GM18505 (cell line): ENCODE results near the gene OSBPL2.

Experiments used
- ATAC-seq: cut with Tn5 transposase; IDR thresholded peaks from one replicate; pipeline ENCODE4 v1.9.1; 2021; ENCODE audit not compliant: unreplicated experiment
- POLR2A ChIP-seq: IDR thresholded peaks from 4 replicates; pipeline ENCODE4 v1.6.1; 2011; ENCODE audit warnings: borderline replicate concordance; ENCODE audit not compliant: insufficient read depth, insufficient read length; ENCODE audit errors: extremely low read depth

Gene OSBPL2

DNA sequence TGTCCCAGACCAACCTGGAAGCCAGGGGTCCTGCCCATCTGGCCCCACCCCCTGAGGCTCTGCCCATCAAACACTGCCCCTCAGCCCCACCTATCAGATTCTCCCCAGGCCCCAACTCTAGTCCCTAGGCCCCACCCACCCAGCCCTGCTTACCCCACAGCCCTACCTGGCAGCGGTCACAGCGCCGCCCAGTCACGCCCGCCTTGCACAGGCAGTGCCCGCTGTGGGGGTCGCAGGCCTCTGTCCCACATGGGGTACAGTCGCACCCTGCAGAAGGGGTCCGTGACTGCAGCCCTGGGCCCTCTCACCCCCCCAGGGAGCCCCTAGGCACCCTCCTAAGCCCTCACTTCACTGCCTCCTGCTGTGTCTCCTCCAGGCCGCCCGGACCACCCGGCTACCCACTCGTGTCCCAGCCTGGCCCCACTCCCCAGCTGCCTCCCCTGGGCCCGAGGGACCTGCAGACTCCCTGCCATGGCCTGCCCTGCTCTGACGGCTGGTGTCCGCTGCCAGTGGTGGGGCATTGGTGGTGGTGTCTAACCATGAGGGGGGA is 84.2 kb downstream of the OSBPL2 start:
- TF ChIP-seq POLR2A: no peak
- no peak for ATAC-seq

DNA sequence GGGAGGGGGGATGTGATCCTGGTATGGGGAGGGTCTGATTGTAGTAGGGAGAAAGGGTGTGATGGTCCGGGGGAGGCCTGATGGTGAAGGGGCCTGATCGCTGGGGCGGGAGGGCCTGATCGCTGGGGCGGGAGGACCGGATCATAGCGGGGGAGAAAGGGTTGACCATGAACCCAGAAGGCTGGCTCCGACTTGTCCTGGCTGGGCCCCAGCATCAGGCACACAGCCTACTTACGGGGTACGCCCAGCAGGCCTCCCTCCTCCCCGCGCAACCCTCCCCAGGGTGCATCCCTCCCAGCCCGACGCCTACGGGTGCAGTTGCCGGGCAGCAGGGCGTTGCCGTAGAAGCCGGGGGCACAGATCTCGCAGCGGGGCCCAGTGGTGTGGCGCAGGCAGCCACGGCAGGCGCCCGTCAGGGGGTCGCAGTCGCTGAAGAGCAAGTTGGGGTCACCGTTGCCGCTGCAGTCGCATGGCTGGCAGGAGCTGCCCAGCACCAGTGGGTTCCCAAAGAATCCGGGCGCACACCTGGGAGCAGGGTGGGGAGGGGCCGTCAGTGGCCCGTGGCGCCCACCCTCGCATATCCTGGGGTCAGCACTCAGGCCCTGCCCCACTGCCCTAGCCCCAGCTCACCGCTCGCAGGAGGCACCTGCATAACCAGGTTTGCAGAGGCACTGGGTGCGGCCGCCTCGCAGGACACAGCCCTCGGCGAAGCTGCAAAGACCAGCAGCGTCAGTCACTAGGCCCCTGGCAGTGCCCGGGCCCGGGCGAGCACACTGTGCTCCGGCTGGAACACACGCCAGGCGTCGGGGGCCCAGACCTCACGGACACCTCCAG is 85.0 kb downstream of the OSBPL2 start:
- ATAC-seq: no peak

DNA sequence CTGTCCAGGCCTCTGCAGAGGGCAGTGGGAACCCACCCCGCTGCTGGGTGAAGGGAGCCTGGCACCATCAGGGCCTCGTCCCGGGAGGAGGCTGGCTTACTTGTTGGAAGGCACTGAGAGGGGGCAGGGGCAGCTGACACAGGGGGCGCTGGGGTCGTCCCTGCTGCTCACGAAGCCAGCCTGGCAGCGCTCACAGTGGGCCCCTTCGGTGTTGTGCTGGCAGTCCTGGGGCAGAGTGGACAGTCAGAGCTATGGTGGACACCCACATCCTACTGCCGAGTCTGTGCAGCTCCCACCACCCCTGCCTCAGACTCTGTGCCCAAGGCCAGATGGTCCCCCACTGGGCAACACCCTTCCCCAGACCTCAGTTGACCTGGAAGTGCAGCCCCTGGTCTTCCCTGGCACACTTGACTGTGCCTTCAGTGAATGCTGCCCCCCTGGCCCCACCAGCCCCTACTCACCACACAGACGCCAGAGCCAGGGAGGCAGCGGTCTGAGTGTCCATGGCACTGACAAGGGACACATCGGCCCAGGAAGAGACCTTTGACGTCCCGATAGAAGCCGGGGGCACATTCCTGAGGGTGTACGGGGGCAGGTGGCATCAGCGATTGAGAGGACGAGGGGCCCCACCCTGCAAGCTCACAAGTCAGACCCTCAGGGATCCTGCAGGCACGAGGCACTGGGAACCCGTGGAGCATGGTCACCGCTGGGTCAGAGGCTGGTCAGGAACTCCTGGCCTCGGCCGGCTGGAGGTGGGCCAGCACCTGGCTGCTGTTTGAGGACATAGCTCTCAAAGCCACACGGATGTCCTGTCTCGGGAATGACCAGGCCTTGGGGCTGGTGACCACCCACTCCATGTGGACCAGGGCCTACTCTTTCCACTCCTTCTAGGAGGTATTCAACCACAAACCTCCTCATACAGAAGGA is 85.9 kb downstream of the OSBPL2 start:
- no peak for TF ChIP-seq POLR2A

More for the DNA sequence above, 85.0 kb downstream of the OSBPL2 start:
- TF ChIP-seq POLR2A: no peak

DNA sequence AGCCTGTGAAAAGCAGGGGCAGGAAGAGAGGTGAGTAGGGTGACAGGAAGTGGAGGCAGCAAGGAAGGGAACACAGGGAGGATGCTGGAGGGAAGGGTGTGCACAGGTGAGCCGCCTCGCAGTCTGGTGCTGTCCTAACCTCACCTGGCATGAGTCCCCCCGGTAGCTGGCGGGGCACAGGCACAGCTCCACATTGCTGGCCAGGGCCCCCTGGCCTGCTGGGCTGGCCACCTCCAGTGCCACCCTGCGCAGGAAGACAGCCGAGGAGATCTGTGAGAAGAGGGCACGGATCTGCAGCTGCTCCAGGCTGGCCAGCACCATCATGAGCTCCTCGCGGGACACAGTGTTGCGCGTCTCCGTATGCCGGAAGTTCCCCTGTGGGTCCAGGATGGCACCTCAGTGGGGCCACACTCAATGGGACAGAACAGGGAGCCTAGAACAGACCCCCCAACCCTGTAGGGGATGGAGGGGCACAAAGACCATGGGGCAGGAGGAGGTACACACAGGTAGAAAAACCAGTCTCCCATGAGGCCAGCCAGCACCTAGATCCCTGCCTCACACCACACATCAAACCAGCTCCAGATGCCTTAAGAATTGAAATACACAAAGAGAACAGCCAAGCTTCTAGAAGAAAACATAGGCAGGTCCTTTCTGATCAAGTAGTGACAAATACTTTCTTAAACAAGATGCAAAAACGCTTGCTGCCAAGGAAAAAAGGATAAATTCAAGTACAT is 87.0 kb downstream of the OSBPL2 start:
- no peak for TF ChIP-seq POLR2A
- ATAC-seq: no peak

More for the DNA sequence above, 85.9 kb downstream of the OSBPL2 start:
- no peak for ATAC-seq

DNA sequence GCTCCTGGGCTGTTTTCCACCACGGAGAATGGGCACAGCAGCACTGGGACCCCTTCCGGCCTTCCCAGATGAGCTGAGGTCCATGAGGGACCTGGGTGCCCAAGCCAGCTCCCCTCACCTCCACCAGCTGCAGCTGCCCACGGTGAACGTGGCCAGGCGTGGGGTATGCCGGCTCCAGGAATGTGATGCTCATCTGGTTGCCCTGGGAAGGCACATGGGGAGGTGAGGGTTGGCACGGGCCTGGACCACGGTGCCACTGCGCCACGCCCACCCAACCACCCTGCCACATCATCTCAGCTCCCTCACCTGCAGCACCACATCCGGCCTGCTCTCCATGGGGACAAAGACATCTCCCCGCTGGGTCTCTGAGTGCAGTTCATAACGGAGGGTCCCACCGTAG is 88.2 kb downstream of the OSBPL2 start:
- no peak for TF ChIP-seq POLR2A

DNA sequence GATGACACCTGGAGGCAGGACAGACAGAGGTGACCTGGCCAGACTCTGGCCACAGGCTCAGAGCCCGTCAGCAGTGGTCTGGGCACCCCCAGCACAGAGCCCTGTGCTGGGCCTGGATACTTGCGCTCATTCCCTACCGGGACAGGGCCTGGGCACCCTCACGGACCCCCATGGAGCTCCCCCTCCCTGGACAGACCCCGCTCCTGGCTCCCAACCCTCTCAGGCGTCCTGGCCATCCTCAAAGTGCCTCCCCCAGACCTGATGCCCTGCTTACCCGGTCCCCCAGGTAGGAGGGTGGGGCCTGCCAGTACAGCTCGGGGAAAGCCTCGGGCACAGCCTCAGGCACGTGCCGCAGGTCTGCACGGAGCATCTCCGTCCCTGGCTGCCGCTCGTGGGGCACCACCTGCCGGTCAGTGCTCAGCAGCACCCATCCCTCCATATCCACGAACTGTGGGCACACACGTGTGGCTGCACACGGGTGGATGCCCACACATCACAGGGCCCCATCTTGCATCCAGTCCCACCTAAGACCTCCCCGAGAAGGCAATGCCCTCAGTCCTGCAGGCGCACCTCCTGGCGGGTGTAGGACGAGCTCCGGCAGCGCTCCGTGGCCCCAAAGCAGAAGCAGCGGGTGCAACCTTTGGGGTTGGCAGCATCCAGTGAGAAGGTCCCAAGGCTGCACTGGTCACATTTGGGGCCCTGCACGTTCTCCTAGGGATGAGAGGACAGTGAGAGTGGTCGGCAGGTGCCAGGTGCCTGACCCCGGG is 88.8 kb downstream of the OSBPL2 start:
- TF ChIP-seq POLR2A: no peak
- ATAC-seq: no peak

More for the DNA sequence above, 88.2 kb downstream of the OSBPL2 start:
- no peak for ATAC-seq

DNA sequence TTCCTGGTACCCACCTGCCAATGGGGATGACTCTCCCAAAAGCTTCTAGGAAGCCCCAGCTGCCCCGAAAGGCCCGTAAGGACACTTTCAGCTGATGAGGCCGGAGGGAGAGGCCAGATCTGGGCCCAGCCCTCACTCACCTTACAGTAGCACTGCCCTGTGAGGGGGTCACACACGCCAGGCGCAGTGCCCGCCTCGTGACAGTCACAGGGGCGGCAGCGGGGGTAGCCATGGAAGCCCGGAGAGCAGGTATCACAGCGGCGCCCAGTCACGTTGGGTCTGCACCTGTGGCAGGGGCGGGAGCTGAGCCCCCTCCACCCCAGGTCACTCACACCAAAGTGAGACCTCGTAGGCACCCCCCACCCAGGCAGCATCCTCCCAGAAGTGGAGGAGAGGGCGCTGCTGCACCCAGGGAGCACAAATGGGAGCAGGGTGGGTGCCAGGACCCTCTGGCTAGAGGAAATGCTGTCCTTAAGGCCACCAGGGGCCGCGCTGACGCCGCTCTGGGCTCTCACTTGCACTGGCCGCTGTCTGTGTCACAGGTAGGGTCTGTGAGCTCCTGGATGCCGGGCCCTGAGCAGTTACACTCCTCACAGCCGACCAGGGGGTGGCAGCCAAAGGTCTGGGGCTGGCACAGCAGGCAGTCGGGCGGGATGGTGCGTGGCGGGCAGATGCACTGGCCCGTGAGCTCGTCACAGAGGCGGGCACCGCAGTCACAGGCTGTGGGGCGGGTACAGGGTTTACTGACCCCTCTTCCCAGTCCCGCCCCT is 89.6 kb downstream of the OSBPL2 start:
- no peak for ATAC-seq
- TF ChIP-seq POLR2A: no peak

DNA sequence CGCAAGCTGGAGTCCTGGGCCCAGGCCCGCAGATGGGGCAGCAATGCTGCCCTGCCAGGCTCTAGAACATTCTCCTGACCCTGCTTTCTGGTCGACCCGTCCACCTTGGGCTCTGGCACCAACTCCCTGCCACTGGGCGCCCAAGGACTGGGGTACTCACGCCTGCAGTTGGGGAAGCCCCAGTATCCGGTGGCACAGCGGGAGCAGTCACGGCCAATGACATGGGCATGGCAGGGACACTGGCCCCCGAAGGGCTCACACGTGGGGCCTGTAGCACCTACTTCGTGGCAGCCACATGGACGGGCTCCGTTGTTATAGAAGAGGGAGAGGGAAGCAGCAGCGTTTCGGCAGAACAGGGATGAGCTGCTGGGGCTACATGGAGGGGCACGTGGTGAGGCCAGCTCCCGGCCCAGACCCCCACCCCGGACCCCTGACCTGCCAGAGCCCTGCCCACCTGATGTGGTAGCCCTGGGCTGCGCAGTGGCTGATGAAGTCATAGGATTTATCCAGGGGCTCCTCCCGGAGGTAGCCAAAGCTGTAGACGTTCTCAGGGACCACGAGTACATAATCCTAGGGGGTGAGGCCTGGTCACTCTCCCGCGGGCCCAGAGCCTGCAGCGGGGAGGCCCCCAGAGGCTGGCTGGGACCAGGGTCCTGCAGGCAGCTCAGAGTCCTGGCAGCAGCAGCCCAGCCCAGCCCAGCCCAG is 90.5 kb downstream of the OSBPL2 start:
- no peak for ATAC-seq
- TF ChIP-seq POLR2A: no peak

DNA sequence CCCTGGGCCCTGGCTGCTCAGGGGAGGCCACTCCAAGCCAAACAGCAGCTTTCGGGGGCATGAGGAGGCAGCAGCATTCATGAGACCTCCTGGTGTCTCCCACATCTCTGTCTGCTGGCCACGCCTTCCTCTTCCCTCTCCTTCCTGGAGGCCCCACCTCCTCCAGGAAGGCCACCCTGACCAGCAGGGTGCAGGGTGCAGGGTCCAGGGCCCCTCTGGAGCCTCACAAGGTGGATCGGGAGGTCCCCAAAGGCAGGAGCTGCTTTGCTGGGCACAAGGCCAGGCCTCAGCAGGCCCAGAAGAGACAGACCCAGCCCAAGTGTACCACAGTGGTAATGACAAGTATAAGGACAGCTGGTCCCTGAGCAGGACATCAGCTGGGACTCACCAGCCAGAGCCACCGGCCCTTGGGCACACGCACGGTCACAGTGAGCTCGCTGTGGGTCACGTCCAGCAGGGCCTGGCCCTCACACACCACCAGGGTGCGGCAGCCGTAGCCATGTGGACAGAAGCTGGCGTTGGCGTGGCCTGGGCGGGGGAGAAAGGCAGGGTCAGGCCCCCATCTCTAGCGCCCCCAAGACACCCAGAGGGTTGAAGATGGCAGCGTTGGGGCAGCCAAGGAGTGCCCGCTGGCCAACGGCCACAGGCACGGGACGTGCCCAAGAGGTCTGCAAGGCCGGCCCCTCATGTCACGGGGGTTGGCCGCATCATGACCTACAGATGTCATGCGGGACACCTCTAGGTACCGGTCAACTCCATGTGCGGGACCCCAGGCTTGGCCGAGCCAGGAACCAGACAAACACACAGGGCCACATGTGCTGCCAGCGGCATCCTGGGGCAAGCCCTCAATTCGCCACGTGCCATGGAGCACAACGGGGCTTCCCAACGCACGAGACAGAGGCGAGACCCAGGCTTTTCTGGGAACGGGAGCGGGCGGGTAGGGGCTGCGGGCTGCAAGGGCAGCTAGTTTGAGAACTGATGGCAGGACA is 91.4 kb downstream of the OSBPL2 start:
- no peak for TF ChIP-seq POLR2A
- ATAC-seq: no peak
